Panc1 (cell line): ENCODE measurements around the gene CFAP221. TPM values are rescaled to one million over a fixed set of nuclear protein-coding genes. Genes with fewer than 3 reads are reported as not detected.
A peak's percentile ranks its signal among the peaks of the same experiment; 100 is the strongest.

Experiments used
- ATAC-seq: fragments of 200-7000 bp; cut with Tn5 transposase; 2 replicates; pipeline ENCODE4 v1.9.1; 2020; ENCODE audit warnings: mild to moderate bottlenecking, moderate library complexity
- BruUV-seq: library from RNA; stranded (reverse); fragments of 400-500 nt; replicated peaks from 2 replicates; lab custom pipeline; 2021; lab: Mats Ljungman, UMichigan
- CTCF ChIA-PET: fragments of 300-600 bp; sonication (Branson Sonifier 250); formaldehyde crosslinking; loops from one replicate; lab custom pipeline; 2022; ENCODE audit warnings: antibody characterized with exemption; lab: Charles Lee
- POLR2A ChIA-PET: fragments of 300-600 bp; sonication (Branson Sonifier 250); formaldehyde crosslinking; loops from one replicate; lab custom pipeline; 2022; ENCODE audit warnings: antibody characterized with exemption; lab: Charles Lee
- DNase-seq: peaks from one replicate; pipeline ENCODE4 v3.0.0-alpha.2; 2010; ENCODE audit warnings: low read depth, low spot score
- H3K27ac ChIP-seq: 2 replicates; pipeline ENCODE4 v1.5.1; 2011; ENCODE audit warnings: mild to moderate bottlenecking, low read length, inconsistent platforms
- H3K27me3 ChIP-seq: fragments of 200-500 bp; sonication (Bioruptor generic); 2 replicates; pipeline ENCODE4 v1.6.0; 2014; ENCODE audit warnings: low read length, inconsistent platforms; ENCODE audit not compliant: control insufficient read depth, insufficient read depth
- H3K36me3 ChIP-seq: fragments of 200-500 bp; sonication (Bioruptor generic); 2 replicates; pipeline ENCODE4 v1.5.1; 2014; ENCODE audit warnings: inconsistent platforms, mild to moderate bottlenecking, low read length, moderate library complexity; ENCODE audit not compliant: control insufficient read depth, insufficient read depth
- H3K4me1 ChIP-seq: 2 replicates; pipeline ENCODE4 v1.5.1; 2011; ENCODE audit warnings: inconsistent platforms, mild to moderate bottlenecking, low read length, moderate library complexity; ENCODE audit not compliant: control insufficient read depth, insufficient read depth
- H3K4me3 ChIP-seq, 2 experiments: 2 replicates each; pipeline ENCODE4 v1.5.1; 2011 to 2012; ENCODE audit warnings: low read depth in 2 of 2, low read length in 2 of 2, mild to moderate bottlenecking in 2 of 2, inconsistent platforms in 1 of 2, moderate library complexity in 1 of 2
- H3K9me3 ChIP-seq: fragments of 200-500 bp; sonication (Bioruptor generic); 2 replicates; pipeline ENCODE4 v1.5.1; 2014; ENCODE audit warnings: low read depth, mild to moderate bottlenecking, inconsistent platforms, low read length, moderate library complexity; ENCODE audit not compliant: control insufficient read depth, insufficient read depth
- CTCF ChIP-seq: fragments of 450-650 bp; IDR thresholded peaks from 2 replicates; pipeline ENCODE4 v1.5.1; 2017; ENCODE audit warnings: mild to moderate bottlenecking
- POLR2AphosphoS5 ChIP-seq: IDR thresholded peaks from 2 replicates; pipeline ENCODE4 v1.6.1; 2012; ENCODE audit warnings: mild to moderate bottlenecking, low read depth, low read length, moderate library complexity
- SIN3A ChIP-seq: IDR thresholded peaks from 2 replicates; pipeline ENCODE4 v1.6.1; 2012; ENCODE audit warnings: low read depth, mild to moderate bottlenecking, low read length, moderate library complexity, borderline replicate concordance; ENCODE audit not compliant: insufficient read depth
- TCF7L2 ChIP-seq: IDR thresholded peaks from 2 replicates; pipeline ENCODE4 v1.6.1; 2011; ENCODE audit warnings: mild to moderate bottlenecking, low read depth, low read length, inconsistent platforms
- in situ Hi-C: cut with HindIII; loops from 2 replicates; pipeline ENCODE4 v1.10.0; 2016; ENCODE audit warnings: low sequenced_read_pairs, low pct_unique_long_range_greater_than_20kb
- intact Hi-C: fragments of 100-400 bp; cut with micrococcal nuclease; formaldehyde crosslinking; loops from one replicate; pipeline ENCODE4 v1.10.0; 2022; ENCODE audit not compliant: unreplicated experiment
- total RNA-seq: library from RNA; stranded (reverse); gene quantifications from one replicate; pipeline ENCODE4 v1.2.1, GENCODE V29; 2021; ENCODE audit not compliant: unreplicated experiment
- TF ChIP-seq, protein P1 (sequence below), 2 experiments: IDR thresholded peaks; 2 replicates each; pipeline ENCODE4 v1.6.1; 2011 to 2012; ENCODE audit warnings: low read depth in 2 of 2, control low read depth in 1 of 2, low read length in 1 of 2, mild to moderate bottlenecking in 1 of 2, moderate library complexity in 1 of 2; ENCODE audit not compliant: insufficient read depth in 1 of 2

CFAP221 gene
- total RNA-seq, 1 experiment from 2014 or later = not detected

GRCh38 chr2:119523383-119523951 lies 20.8 kb upstream of the CFAP221 start:
- POLR2A ChIA-PET = no interaction called here
- CTCF ChIA-PET = no interaction called here
- in situ Hi-C loops = no loop called here
- no peaks in the 10 kb centered on the region for H3K9me3 ChIP-seq
- no peak for DNase-seq
- H3K27ac ChIP-seq = no peak overlapping the region
- H3K27me3 ChIP-seq = peaks cover 19% of the 10 kb centered on the region
- peak overlapping the region; percentile 19 to 29; a peak in 3 of 4 replicates for H3K4me3 ChIP-seq
- no peak for ATAC-seq
- no TSS peak for BruUV-seq
- peaks cover 7% of the 10 kb centered on the region; the same call in 1 of the 2 replicates for H3K4me1 ChIP-seq
- no peaks in the 10 kb centered on the region for H3K36me3 ChIP-seq
- no peak for TF ChIP-seq POLR2AphosphoS5
- TF ChIP-seq, protein P1, sequence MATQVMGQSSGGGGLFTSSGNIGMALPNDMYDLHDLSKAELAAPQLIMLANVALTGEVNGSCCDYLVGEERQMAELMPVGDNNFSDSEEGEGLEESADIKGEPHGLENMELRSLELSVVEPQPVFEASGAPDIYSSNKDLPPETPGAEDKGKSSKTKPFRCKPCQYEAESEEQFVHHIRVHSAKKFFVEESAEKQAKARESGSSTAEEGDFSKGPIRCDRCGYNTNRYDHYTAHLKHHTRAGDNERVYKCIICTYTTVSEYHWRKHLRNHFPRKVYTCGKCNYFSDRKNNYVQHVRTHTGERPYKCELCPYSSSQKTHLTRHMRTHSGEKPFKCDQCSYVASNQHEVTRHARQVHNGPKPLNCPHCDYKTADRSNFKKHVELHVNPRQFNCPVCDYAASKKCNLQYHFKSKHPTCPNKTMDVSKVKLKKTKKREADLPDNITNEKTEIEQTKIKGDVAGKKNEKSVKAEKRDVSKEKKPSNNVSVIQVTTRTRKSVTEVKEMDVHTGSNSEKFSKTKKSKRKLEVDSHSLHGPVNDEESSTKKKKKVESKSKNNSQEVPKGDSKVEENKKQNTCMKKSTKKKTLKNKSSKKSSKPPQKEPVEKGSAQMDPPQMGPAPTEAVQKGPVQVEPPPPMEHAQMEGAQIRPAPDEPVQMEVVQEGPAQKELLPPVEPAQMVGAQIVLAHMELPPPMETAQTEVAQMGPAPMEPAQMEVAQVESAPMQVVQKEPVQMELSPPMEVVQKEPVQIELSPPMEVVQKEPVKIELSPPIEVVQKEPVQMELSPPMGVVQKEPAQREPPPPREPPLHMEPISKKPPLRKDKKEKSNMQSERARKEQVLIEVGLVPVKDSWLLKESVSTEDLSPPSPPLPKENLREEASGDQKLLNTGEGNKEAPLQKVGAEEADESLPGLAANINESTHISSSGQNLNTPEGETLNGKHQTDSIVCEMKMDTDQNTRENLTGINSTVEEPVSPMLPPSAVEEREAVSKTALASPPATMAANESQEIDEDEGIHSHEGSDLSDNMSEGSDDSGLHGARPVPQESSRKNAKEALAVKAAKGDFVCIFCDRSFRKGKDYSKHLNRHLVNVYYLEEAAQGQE (IDR thresholded peaks at IDR 0.05; ENCODE audit: insufficient read depth in 1 of 2, low read depth in 2 of 2, low read length in 1 of 2) = no peak
- no peak for TF ChIP-seq CTCF
- TF ChIP-seq TCF7L2 = no peak
- TF ChIP-seq SIN3A = no peak
- intact Hi-C loops = no loop called here

DNA sequence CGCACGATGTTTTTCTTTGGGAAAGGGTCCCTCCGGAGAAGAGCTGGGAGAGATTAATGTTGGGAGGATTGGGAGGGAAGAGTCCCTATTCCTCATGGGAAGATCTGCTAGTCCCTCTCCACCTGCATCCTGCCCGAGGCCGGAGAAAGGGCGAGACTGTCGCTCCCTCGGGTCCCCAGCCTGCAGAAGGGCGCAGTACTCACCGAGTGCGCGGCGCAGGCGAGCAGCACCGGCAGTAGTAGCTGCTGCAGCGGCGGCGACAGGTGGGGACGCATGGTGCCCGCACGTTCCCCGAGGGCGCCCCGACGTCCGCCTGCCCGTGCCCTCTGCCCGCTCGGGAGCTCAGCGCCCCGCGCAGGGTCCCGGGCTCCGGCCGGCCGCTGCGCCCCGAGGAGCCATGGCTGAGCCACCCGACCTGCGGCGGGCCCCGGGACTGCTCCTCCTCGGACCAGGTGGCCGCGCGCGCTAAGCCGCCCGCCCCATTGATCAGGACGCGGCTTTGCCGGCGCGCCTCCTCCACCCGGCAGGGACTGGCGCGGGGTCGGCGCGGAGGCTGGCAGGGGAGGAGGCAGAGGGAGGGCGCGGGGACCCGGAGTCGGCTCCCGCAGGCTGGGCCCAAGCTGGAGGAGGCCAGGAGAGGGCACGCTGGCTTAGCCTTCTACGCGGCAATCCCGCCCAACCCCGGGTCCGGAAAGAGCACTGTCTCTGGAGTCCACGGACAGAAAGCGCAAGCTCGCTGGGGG lies 20.1 kb upstream of the CFAP221 start, which contains the start of gene SCTR:
TSS of gene SCTR (minus strand) at position 532 of the 743 bp plus-strand sequence. CDS start at position 275, 257 bp downstream.
- TF ChIP-seq POLR2AphosphoS5 (no peak), CTCF (no peak), SIN3A (no peak), TCF7L2 (no peak)
- TF ChIP-seq, protein P1 (IDR thresholded peaks at IDR 0.05; ENCODE audit: insufficient read depth in 1 of 2, low read depth in 2 of 2, low read length in 1 of 2) = no peak
- Histone ChIP-seq H3K27ac (no peak within 1 kb of the TSS), H3K4me3 (peak within 1 kb of the TSS; percentile 19 to 29; a peak in 3 of 4 replicates), H3K36me3 (no peaks in the 10 kb centered on the region), H3K27me3 (peaks cover 19% of the 10 kb centered on the region), H3K4me1 (peaks cover 7% of the 10 kb centered on the region; the same call in 1 of the 2 replicates), H3K9me3 (no peaks in the 10 kb centered on the region)
- ATAC-seq (peak; percentile 84), DNase-seq (no peak)
- intact Hi-C loops = no loop called here
- ChIA-PET CTCF (no interaction called here), POLR2A (no interaction called here)
- in situ Hi-C loops = no loop called here
- no TSS peak for BruUV-seq
